ENCODE results near the gene C1orf74.
"Not testable (repeated sequence)": the region's sequence is repeated elsewhere in the genome, so short reads cannot be mapped to it uniquely, and the experiment has no call there.

The C1orf74 gene

DNA sequence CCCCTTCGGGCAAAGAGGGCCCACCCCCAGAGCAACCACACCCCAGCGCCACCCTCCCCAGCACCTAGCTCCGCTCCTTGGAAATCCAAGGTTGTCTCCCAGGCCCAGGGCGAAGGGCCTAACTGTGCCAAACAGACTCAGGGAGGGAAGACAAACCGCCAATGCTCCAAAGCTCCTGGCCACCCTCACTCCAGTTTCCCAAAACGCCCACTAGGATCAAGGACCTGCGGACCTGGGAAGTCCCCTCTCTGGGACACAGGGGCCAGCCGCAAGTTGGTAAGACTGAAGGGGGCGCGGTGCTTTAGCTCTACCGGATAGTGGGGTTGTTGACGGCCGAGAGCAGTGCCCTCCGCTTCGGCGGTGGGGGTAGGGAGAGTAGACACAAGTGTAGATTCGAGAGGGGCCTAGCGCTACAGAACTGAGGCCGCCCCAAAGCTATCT is 21.0 kb upstream of the C1orf74 start:
- DNase-seq (ENCODE audit: low spot score): no peak

DNA sequence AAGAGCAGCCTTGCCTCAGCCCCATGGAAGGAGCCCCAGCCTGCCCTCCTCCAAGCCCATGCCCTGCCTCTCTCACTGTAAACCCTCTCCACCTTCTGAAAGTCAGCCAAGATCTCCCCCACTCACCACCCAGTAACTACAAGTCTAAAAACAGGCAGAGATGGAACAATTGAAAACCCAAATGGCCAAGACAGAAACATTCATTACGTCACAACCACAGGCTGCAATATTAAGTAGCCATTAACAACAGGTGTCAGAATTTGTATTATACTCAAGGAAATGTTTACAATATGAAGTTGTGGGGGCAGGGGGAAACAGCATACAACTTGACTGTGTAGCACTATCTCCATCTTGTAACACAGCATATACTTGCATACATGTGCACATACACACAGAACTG is 19.2 kb upstream of the C1orf74 start:
- DNase-seq (ENCODE audit: low spot score): no peak

DNA sequence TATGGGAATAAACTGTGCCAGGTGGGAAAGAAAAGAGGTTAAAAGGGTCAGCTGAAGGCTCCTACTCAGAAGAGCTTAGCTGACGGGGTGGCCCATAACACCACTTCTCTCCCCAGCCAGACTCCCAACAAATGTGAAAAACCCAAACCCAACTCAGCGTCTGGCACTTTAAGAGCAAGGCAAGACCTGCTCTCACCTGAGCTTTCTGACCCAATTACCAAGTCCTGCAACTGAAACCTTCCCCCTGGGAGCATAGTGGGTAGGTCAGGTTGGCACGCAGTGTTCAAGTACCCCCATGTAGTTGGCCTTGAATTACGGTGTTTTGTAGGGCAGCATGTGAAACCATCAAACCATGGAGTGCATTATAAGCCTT is 18.4 kb upstream of the C1orf74 start:
- no peak for DNase-seq (ENCODE audit: low spot score)

DNA sequence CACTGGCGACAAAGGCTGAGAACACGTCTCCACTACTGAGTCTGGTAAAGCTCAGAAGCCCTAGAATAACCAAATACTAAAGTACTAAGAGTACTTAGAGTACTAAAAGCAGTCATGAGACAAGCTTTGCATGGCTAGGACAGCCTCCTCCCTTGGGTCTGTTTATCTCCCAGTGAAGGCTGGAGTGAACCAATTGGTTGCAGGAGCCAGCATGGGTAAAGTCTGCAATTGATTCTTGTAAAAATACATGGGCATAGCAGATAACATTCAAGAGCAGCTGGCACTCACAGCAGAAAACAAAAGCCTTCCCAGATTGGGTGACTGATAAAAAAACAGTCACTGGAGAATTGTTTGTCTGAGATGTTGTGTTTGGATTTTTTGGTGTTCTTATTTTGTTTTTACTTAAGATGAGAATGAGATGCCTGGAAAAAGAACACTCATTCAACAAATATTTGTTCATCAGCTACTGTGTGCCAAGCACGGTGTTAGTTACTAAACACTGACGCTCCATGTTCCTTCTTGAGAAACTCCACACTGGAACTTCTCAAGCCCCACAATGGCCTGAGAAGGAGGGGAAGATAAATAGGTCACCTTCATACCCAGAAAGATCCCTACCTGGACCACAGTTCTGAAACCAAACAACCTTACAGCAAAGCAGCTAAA is 17.9 kb upstream of the C1orf74 start:
- no peak for DNase-seq (ENCODE audit: low spot score)

DNA sequence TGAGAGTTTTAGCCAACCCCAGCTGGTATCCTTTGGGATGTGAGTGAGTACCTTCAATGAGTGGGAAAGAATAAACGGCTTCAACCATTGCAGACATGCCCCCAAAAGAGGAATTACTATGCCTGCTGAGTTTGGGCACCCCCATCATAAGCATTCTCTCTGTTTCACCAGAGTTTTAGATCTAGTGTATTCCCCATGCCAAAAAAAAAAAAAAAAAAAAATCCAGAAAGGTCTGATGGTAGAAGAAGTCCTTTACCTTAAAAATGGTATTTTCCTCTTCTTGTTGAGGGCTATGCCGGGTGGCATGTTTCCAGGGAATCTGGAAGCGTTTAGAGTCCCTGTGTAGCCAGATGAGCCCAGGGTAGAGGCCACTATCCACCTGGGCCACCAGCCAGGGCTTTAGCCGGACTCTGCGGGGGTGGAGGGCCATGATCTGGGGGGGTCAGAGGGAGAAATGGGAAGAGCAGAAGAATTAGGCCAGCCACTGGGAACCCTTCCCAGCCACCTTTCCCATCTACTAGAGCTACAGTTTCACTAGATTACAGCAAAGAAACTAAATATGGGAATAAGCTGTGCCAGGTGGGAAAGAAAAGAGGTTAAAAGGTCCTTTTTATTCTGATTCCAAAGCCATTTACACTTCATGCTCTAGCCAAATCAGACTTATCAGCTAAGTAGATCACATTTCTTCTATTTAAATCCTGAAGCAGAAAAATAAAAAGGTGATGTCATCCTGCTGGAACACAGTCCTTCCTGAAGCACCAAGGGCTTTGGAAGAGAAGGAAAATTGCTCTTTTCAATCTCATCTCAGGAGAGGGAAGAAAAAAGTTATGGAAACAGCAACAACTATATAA is 16.9 kb upstream of the C1orf74 start:
- no peak for DNase-seq (ENCODE audit: low spot score)

DNA sequence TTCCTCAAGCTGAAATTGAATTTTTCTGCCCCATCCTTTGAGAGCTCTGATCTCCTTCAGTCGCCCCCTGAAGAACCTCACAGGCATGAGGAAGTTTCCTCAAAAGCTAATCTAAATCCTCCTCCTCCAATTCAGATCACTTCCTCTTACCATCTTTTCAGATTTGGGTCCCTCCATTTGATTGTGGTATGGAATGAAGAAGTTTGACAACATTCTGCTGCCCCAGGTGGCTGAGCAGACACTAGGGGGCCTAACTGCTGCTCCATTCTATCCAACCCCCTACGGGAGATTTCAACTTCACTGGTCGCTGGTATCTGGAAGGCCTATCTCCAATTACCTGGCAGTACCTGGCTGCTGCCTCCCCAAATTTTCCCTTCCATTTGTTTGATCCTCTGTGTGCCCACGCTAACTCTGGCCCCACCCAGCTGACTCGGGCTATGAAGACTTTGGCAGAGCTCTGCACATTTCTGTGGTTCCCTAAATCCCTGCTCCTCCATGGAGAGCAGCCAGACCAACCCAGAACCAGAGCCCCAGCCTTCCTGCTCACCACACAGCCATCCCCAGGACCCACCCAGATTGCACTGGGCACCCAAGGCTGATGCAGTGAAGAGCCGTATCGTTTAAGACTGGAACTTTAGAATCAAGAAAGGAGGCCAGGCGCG is 13.8 kb upstream of the C1orf74 start:
- DNase-seq (ENCODE audit: low spot score): no peak

DNA sequence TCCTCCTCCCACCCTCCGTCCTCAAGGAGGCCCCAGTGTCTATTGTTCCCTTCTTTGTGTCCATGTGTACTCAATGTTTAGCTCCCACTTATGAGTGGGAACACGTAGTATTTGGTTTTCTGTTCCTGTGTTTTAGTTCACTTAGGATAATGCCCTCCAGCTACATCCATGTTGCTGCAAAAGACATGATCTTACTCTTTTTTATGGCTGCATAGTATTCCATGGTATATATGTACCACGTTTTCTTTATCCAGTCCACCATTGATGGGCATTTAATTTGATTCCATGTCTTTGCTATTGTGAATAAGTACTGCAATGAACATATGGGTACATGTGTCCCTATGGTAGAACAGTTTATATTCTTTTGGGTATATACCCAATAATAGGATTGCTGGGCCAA is 9.4 kb upstream of the C1orf74 start:
- not testable (repeated sequence) for DNase-seq (ENCODE audit: low spot score)

DNA sequence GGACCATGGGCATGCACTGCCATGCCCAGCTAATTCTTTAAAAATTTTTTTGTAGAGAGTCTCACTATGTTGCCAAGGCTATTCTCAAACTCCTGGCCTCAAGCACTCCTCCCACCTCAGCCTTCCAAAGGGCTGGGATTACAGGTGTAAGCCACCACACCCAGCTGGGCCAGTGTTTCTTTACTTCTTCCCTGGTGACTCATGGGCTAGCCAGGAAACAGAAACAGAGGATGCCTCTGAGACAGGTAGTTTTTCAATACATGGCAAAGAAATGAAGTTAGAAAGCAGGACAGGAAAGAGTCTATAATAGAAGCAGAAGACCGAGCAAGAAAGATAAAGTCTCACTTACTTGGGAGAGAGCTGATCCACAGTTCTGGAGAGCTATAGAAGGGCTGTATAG is 7.6 kb upstream of the C1orf74 start:
- no peak for DNase-seq (ENCODE audit: low spot score)

DNA sequence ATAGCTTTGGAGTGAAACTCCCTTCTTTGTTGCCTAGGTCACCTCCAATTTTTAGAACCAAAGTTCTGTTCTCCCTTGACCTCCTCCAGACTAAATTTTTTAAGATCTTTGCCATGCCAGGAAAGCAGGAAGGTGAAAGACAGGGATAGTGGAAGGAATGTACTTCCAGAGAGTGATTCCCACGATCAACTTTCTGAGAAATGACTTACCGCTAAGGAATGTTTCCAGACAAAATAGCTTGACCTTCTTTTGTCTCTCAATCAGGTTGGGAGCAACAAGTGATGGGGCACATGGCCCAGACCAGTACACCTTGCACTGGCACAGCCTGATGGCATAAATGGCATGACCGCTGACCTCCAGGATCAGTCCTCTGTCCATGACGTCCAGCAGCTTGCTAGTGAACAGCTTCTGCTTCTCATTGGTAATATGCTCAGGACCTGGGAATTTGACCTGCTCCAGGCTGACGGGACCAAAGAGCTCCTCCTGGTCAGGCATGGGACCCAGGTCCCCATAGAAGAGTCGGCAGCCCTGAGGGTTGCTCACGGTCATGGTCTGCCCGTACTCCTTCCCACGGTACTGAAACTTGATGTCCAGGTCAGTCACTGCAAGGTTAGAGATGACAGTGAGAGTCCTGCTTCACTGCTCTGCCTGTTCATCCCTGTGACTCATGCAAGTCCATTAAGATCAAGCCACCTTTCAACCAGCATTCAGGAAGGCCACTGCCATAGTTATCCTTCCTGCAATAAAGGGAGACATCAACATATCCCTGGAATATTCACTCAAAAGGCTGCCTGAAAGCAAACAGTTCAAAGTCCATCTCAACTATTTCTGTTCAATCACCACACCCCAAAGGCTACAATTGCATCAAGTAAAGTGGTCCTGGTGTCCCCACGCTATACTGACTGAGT is 6.2 kb upstream of the C1orf74 start:
- no peak for DNase-seq (ENCODE audit: low spot score)

DNA sequence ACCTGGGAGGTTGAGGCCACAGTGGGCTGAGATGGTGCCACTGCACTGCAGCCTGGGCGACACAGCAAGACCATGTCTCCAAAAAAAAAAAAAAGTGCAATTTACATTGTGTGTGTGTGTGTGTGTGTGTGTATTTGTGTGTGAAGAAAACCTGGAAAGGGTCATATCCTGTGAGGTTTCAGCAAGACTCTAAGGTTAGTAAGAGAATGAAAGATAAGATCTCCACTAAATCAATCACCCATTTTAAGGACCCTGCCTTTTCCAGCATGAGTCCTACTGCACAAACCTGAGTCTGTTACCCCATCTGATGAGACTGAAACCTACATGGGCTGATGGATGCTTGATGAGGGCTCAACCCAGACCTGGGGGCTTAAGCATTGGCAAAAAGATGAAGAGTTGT is 4.9 kb upstream of the C1orf74 start:
- DNase-seq (ENCODE audit: low spot score): no peak

DNA sequence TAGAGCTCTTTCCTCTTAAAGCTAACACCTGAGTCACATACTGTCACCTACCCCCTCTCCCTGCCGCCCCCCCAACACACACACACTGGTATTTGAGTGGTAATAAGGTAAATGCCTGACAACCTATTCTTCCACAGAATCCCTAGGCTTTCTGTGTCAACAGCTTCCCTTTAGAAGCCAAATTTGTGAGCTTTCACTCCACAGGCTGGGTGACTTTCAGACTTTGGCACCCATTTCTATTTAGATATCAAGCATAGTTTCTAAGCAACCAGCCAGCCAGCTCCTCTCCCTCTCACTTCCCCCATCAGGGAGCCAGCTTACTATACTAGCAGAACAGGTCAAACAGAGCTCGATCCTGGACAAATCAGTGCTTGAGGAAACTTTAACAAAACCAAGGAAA is 3.2 kb upstream of the C1orf74 start:
- no peak for DNase-seq (ENCODE audit: low spot score)

DNA sequence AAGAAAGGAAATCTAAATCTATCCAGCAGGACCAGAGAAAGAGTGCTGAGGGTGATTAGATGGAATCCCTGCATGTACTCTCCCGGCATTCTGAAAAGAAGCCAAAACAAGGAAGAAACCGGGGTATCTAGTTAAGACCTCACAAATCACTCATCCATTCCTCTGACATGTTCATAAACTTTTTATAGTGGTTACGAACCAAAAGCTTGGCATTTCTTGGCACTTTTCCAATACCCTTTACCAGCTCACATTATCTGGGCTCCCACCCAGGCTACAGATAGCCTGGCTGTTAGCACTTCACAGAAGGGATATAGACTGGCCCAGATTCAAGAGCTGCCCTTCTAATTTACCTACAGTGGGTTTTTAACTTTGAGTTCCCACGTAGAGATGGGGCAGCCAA is 1.8 kb upstream of the C1orf74 start:
- no peak for DNase-seq (ENCODE audit: low spot score)

DNA sequence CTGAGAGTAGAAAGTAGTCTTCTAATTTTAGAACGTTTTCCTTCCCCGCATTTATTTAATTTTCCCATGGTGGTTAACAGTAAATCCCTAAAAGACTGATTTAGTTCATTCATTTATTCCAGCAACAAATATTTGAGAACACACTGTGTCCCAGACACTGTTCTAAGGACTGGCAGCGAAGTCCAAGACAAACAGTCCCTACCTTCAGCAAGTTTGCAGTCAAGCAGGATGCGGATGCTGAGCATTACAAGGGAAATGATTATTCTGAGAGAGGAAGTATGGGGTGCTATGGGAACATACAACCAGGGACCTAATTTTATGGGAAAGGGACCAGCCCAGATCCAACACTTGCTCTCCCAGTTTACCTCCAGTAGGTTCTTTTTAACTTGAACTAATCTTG is 1.2 kb upstream of the C1orf74 start:
- DNase-seq (ENCODE audit: low spot score): no peak

DNA sequence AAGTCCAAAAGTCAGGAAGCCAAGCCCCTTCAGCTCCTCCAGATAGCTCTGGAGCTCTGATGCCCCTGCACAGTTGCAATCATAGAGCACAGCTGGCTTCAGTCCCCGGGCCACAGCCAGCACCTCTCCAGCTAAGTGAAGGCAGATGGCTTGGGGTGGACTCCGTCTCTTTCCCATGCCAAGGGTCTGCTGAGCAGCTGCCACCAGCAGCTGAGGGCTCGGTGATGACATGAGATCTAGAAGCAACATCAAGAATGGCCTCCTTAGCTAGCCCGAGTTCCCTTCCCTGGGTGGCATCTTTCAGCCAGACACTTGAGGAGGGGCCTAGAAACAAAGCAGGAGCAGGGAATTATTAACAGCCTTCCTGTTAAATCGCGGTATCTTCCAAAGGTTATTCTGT is 973 bp downstream of the C1orf74 start:
- DNase-seq (ENCODE audit: low spot score): no peak

DNA sequence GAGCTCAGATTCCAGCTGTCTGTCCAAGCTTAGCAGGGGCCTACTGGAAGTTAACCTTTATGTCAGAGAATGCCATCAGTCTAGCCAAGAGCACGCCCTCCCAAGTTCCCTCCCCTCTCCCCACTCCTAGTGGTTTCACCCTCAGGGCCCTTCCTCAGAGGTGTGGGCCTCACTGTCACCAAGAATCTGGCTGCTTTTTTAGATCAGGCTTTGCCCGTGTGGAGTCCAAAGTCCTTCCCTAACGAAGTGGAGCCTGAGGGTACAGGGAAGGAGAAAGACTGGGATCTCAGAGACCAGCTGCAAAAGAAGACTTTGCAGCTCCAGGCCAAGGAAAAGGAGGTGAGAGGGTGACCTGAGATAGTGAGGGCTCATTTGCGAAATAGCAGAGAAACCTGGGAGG is 4.1 kb downstream of the C1orf74 start:
- no peak for DNase-seq (ENCODE audit: low spot score)

DNA sequence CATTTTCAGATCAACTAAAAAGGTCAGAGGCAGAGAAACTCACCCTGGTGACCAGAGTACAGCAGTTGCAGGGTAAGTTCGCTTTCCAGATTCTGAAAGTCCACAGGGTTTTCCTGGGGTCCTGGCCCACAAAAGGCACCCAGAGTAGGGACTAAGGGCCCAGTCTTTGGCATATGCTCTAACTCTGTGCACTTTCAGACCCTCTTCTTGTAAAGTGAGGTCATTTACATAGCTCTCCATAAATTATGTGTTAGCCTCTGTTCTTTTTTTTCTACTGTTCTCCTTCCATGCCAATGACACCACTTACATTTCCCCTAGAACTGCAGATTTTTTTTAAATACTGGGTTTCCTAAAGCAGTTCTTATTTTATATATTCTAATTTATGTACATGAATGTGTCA is 6.3 kb downstream of the C1orf74 start:
- no peak for DNase-seq (ENCODE audit: low spot score)

DNA sequence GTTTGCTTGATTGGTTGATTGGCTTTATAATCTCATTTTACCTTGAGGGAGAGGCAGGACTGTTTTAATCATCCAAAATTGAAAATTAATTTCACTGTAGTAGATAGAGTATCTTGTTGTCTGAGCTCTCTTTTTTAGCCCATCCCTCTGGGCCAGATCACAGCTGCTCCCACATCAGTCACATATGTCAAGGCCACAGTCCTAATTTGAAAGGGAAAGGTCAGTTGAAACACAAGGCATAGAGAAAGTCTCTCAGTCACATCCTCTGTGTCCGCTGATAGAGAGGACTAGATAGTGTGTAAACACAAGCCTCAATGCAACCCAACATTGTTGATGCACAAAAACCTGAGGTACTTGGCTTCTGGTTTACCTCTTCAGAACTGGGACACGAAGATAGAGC is 6.8 kb downstream of the C1orf74 start:
- no peak for DNase-seq (ENCODE audit: low spot score)

DNA sequence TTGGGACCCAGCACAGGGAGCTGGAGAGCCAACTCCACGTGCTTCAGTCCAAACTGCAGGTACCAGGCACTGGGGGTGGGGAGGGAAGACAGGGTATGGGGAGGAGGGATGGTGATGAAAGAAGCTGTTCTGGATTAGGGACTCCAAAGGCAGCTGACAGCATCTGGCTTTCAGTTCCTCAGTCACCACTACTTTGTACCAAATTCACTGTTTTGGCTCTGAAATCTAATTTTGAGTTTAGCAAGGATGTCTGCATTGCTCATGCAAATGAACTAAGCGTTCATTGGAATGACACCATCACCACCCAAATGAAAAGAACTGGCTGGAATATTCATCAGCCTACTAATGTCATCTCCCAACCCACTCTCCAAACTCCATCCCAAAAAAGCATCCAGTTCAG is 8.7 kb downstream of the C1orf74 start:
- DNase-seq (ENCODE audit: low spot score): no peak

DNA sequence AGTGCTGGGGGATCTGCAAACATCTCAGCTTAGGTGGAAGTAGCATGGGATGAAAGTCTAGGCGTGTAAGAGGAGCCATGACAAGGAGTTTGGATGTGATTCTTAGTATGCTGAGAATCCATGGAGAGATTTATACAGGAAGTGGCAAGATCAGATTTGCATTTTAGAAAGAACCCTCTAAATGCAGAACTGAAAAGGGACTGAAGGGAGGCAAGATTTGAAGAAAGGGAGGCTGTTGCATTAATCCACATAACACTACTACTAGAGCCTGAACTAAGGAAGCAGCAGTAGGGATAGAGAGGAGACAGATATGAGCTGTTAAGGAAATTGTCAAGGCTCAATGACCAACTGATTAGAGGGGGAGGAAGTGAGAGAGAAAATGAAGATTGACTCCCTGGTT is 9.8 kb downstream of the C1orf74 start:
- no peak for DNase-seq (ENCODE audit: low spot score)

DNA sequence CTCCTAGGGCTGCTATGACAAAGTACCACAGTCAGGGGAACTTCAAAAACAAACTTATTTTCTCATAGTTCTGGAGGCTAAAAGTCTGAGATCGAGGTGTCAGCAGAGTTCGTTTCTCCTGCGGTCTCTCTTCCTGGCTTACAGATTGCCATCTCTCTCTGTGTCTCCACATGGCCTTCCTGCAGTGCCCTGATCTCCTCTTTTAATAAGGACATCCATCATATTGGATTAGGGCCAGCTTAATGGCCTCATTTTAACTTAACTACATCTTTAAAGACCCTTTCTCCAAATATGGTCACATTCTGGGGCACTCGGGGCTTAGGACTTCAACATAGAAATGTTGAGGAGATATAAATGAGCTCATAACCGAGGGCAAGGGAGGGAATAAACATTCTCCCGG is 12.2 kb downstream of the C1orf74 start:
- no peak for DNase-seq (ENCODE audit: low spot score)

DNA sequence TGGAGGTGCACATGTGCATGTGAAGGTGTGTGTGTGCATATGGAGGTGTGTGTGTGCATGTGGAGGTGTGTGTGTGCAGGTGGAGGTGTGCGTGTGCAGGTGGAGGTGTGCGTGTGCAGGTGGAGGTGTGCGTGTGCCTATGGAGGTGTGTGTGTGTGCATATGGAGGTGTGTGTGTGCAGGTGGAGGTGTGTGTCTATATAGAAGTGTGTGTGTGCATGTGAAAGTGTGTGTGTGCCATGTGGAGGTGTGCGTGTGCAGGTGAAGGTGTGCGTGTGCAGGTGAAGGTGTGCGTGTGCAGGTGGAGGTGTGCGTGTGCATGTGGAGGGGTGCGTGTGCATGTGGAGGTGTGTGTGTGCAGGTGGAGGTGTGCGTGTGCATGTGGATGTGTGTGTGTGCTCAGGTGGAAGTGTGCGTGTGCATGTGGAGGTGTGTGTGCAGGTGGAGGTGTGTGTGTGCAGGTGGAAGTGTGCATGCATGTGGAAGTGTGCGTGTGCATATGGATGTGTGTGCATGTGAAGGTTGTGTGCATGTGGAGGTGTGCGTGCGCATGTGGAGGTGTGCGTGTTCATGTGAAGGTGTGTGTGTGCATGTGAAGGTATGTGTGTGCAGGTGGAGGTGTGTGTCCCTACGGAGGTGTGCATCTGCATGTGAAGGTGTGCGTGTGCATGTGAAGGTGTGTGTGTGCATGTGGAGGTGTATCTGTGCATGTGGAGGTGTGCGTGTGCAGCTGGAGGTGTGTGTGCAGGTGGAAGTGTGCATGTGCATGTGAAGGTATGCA is 13.5 kb downstream of the C1orf74 start:
- no peak for DNase-seq (ENCODE audit: low spot score)

Data from D341Med (cell line).